Mesendoderm (in vitro differentiated cells): ENCODE measurements around the gene NRF1.

Experiments
- DNase-seq: peaks from one replicate; pipeline ENCODE4 v3.0.0; 2013
- H2AK5ac ChIP-seq: 2 replicates; pipeline ENCODE4 v1.6.1; 2013; ENCODE audit warnings: low read length, inconsistent platforms
- H2BK120ac ChIP-seq: 2 replicates; pipeline ENCODE4 v1.6.1; 2013; ENCODE audit warnings: low read depth, mild to moderate bottlenecking, low read length, moderate library complexity, mixed read lengths
- H2BK15ac ChIP-seq: replicated peaks from 2 replicates; pipeline ENCODE4 v1.6.1; 2013; ENCODE audit warnings: low read depth, mild to moderate bottlenecking, moderate library complexity
- H2BK5ac ChIP-seq: 2 replicates; pipeline ENCODE4 v1.6.1; 2013; ENCODE audit warnings: low read length, inconsistent platforms
- H3K18ac ChIP-seq: 2 replicates; pipeline ENCODE4 v1.6.1; 2013; ENCODE audit warnings: mild to moderate bottlenecking, low read length, mixed read lengths
- H3K23ac ChIP-seq: one replicate; pipeline ENCODE4 v1.6.1; 2013; ENCODE audit warnings: low read length
- H3K27ac ChIP-seq: 2 replicates; pipeline ENCODE4 v1.5.1; 2013; ENCODE audit warnings: low read depth, mild to moderate bottlenecking, inconsistent platforms, low read length, moderate library complexity
- H3K27me3 ChIP-seq: 2 replicates; pipeline ENCODE4 v1.6.1; 2013; ENCODE audit warnings: low read length, control low read depth, mild to moderate bottlenecking, inconsistent platforms; ENCODE audit not compliant: insufficient read depth, poor library complexity
- H3K36me3 ChIP-seq: 2 replicates; pipeline ENCODE4 v1.6.1; 2013; ENCODE audit warnings: low read length, inconsistent platforms; ENCODE audit not compliant: control insufficient read depth, insufficient read depth
- H3K4ac ChIP-seq: one replicate; pipeline ENCODE4 v1.6.1; 2013; ENCODE audit warnings: low read depth, mild to moderate bottlenecking, low read length, moderate library complexity
- H3K4me1 ChIP-seq: 2 replicates; pipeline ENCODE4 v1.6.1; 2013; ENCODE audit warnings: low read depth, low read length, inconsistent platforms; ENCODE audit not compliant: control insufficient read depth
- H3K4me2 ChIP-seq: 2 replicates; pipeline ENCODE4 v1.6.1; 2013; ENCODE audit warnings: low read length
- H3K4me3 ChIP-seq: 2 replicates; pipeline ENCODE4 v1.5.1; 2013; ENCODE audit warnings: mild to moderate bottlenecking, low read length
- H3K56ac ChIP-seq: one replicate; pipeline ENCODE4 v1.6.1; 2013; ENCODE audit warnings: low read length
- H3K79me1 ChIP-seq: 2 replicates; pipeline ENCODE4 v1.6.1; 2013; ENCODE audit warnings: low read length, inconsistent platforms
- H3K79me2 ChIP-seq: 2 replicates; pipeline ENCODE4 v1.6.1; 2013; ENCODE audit warnings: mild to moderate bottlenecking, low read length; ENCODE audit not compliant: control insufficient read depth, insufficient read depth
- H3K9ac ChIP-seq: 2 replicates; pipeline ENCODE4 v1.6.1; 2013; ENCODE audit warnings: low read length, inconsistent platforms
- H4K5ac ChIP-seq: one replicate; pipeline ENCODE4 v1.6.1; 2013; ENCODE audit warnings: low read length
- H4K8ac ChIP-seq: one replicate; pipeline ENCODE4 v1.6.1; 2013; ENCODE audit warnings: low read depth, mild to moderate bottlenecking, control low read depth, low read length, moderate library complexity
- WGBS: extraction: QIAGEN DNeasy Blood & Tissue Kit; methylation state at CpG from one replicate; pipeline ENCODE4 v1.1.7; 2013; ENCODE audit warnings: low lambda C conversion rate, missing lambda C conversion rate; ENCODE audit not compliant: insufficient coverage; ENCODE audit errors: extremely low coverage; 5-methylcytosine and 5-hydroxymethylcytosine counted together

The NRF1 gene

DNA sequence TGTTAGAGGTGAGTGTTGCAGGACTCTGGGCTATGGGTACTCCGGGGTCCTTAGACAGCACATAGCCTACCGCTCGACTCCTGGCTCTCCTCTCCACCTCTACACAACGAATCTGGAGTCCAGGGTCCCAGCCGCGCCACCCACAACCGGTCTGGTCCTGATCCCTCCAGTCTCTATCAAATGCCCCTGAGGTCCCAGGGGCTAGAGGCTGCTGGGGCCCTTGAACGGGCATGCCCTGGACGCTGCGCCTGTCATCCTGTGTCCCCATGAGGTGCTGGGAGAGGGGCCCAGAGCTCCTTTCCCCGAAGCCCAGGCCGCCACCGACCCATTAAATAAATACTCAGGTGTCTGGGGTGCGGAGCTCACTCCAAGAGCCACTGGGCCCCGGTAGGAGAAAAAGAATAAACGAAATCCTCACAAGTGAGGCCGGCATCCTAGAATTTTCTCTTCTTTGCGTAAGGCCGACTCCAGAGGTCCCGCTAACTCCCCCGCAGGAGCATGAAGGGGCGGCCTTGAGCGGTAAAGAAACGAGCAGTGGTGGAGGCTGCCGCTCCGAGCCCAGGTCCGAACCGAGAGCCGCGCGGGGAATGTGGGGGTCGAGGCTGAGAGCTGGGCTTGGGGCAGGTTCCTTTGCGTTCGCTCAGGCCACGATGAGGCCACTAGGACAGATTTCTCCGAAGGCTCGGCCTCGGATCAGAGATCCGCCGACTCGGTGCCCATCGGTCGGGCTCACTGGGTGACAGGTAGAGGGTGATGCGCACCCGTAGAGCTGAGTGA is 166.7 kb downstream of the NRF1 start:
- H3K4me3 ChIP-seq: no peak overlapping the region
- peak overlapping the region; percentile 78 for H3K4me2 ChIP-seq
- DNase-seq: no peak

DNA sequence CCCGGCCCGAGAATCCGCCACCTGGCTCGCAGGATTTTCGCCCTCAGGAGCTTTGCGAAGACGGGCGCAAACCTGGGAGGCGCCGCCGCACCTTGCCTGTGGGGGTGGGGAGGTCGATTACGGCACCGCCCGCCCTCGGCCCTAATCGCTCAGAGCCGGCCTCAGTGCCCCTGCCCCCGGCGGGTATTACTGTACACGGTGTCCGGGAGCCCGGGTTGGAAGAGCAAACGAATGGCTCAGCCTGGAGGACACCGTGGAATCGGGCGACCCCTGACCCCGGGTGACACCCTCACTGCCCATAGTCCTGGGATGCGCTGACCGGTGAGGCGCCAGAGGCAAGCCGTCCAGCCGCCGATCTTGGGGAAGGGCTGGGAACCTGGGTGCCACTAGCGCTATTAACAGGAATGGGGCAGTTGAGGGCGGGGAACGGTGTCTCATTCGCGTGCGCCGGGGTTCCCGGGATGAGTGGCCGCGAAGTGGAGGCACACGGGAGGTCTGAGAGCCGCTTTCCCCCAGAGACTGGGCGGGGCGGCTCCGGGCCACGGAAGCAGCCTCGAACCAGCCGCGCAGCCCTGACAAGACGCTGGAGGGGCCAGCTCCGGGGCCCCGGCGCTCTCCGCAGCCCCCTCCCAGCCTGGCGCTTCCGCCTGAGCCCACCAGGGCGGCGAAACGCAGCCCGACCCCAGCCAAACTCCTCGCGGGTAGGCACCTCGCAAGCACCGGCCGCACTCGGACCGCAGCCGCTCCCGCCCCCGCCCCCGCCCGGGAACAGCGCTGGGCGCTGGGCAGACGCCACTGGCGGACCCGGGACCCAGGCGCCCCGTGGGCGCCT is 167.5 kb downstream of the NRF1 start:
- Histone ChIP-seq H3K27me3 (peaks cover 51% of the 10 kb centered on the region), H4K5ac (no peak overlapping the region), H2BK5ac (no peak overlapping the region), H3K4me3 (peak overlapping the region; percentile 12), H2AK5ac (no peak overlapping the region), H3K27ac (no peak overlapping the region), H2BK120ac (no peak overlapping the region), H3K36me3 (no peaks in the 10 kb centered on the region), H3K18ac (peak overlapping the region; percentile 35), H3K4ac (no peak overlapping the region), H4K8ac (no peak overlapping the region), H3K56ac (peak overlapping the region; percentile 76), H3K79me1 (no peaks in the 10 kb centered on the region), H3K4me1 (peaks cover 5% of the 10 kb centered on the region), H3K79me2 (no peaks in the 10 kb centered on the region), H3K23ac (peak overlapping the region; percentile 80), H2BK15ac (no peak overlapping the region), H3K4me2 (peak overlapping the region; percentile 78), H3K9ac (peak overlapping the region; percentile 47)
- no peak for DNase-seq
- no CpG with 5 or more reads among the region's 84 CpGs for WGBS

More for the DNA sequence above, 166.7 kb downstream of the NRF1 start:
- H3K36me3 ChIP-seq: no peaks in the 10 kb centered on the region
- H3K79me2 ChIP-seq: no peaks in the 10 kb centered on the region
- H4K8ac ChIP-seq: no peak overlapping the region
- H2BK5ac ChIP-seq: no peak overlapping the region
- H3K79me1 ChIP-seq: no peaks in the 10 kb centered on the region
- H3K18ac ChIP-seq: peak overlapping the region; percentile 8
- H3K4ac ChIP-seq: no peak overlapping the region
- no CpG with 5 or more reads among the region's 45 CpGs for WGBS
- peaks cover 45% of the 10 kb centered on the region for H3K27me3 ChIP-seq
- H3K23ac ChIP-seq: no peak overlapping the region
- H2AK5ac ChIP-seq: no peak overlapping the region
- peaks cover 5% of the 10 kb centered on the region for H3K4me1 ChIP-seq
- no peak overlapping the region for H4K5ac ChIP-seq
- H2BK120ac ChIP-seq: no peak overlapping the region
- peak overlapping the region; percentile 24 for H3K9ac ChIP-seq
- H3K56ac ChIP-seq: peak overlapping the region; percentile 67
- no peak overlapping the region for H3K27ac ChIP-seq
- H2BK15ac ChIP-seq: no peak overlapping the region

DNA sequence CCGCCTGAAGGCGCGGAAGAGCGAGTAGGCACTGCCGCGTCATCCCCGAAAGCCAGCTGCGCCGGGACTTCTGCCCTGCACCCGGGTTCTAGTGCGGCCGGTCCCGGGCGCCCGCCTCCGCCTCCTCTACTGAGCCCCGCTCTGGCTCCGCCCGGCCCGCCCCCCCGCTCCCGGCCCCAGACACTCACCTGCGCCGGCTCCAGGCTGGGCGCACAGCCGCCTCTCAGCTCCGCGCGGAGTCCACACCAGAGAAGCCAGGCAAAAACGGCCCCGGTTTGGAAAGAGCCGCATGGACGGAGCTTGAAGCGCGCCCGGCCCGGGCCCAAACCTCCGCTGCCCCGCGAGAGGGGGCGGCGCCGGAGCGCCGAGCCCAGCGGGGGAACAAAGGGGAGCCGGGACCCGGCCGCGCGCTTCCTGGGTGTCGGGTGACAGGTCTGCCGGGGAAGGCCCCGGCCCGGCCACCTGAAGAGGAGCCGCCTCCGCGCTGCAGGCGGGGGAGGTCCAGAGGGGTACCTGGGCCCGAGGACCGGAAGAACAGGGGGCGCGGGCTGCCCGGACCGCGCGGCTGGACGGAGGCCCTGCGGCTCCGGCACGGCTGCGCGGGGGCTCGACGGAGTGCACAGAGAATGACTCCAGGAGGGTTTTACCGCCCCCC is 168.2 kb downstream of the NRF1 start:
- no CpG with 5 or more reads among the region's 76 CpGs for WGBS
- Histone ChIP-seq H4K5ac (no peak overlapping the region), H3K56ac (peak overlapping the region; percentile 76), H3K27me3 (peaks cover 58% of the 10 kb centered on the region), H3K36me3 (no peaks in the 10 kb centered on the region), H3K9ac (peak overlapping the region; percentile 53), H2BK15ac (no peak overlapping the region), H3K4me1 (peaks cover 5% of the 10 kb centered on the region), H3K79me1 (no peaks in the 10 kb centered on the region), H4K8ac (no peak overlapping the region), H2AK5ac (no peak overlapping the region), H2BK5ac (no peak overlapping the region), H2BK120ac (no peak overlapping the region), H3K4me3 (peak overlapping the region; percentile 41), H3K18ac (peak overlapping the region; percentile 35), H3K23ac (no peak overlapping the region), H3K4me2 (peak overlapping the region; percentile 78), H3K27ac (no peak overlapping the region), H3K79me2 (no peaks in the 10 kb centered on the region), H3K4ac (no peak overlapping the region)
- no peak for DNase-seq

DNA sequence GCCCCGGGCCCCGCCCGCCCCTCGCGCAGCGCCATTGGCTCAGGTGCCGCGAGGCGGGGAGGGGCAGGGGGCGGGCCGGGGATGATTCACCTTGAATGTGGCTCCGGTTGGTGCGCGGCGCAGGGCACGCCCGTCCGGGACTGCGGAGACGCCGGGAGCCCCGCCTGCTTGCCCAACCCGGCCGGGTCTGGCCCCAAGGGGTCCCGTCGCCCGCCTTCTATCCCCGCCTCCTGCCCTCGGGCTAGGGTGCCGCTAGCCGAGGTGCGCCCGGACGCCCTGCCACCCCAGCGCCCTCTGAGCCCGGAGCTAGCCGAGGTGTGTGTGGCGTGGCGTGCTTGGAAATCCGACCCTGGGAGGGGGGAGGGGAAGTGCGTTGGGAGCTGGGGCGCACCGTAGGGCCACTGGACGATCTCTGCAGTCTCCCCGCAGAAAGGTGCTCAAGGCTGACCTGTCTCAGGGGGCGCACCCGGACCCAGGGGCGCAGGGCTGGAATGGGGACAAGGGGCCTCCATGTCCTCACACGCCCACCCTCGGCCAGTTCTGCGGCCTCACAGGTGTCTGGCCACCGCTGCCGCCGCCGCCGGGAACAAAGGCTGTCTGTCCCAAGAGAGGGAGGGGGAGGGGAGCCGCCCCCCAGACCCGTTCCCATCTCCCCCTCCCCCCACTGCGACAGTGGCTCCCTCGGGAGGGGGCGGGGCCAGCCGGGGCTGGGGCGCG is 168.9 kb downstream of the NRF1 start:
- no peak overlapping the region for H2BK5ac ChIP-seq
- H3K4me3 ChIP-seq: peak overlapping the region; percentile 61
- H3K4me1 ChIP-seq: peaks cover 5% of the 10 kb centered on the region
- peaks cover 65% of the 10 kb centered on the region for H3K27me3 ChIP-seq
- WGBS: no CpG with 5 or more reads among the region's 64 CpGs
- H2AK5ac ChIP-seq: no peak overlapping the region
- H3K23ac ChIP-seq: no peak overlapping the region
- H3K79me1 ChIP-seq: no peaks in the 10 kb centered on the region
- no peak overlapping the region for H3K18ac ChIP-seq
- no peak overlapping the region for H4K5ac ChIP-seq
- no peaks in the 10 kb centered on the region for H3K79me2 ChIP-seq
- peak overlapping the region; percentile 93 for H3K4me2 ChIP-seq
- H3K27ac ChIP-seq: no peak overlapping the region
- H3K56ac ChIP-seq: peak overlapping the region; percentile 89
- H2BK120ac ChIP-seq: no peak overlapping the region
- peak overlapping the region; percentile 63 for H3K9ac ChIP-seq
- no peak overlapping the region for H3K4ac ChIP-seq
- no peaks in the 10 kb centered on the region for H3K36me3 ChIP-seq
- DNase-seq: peak; percentile 93
- no peak overlapping the region for H2BK15ac ChIP-seq
- H4K8ac ChIP-seq: no peak overlapping the region
